Measurements from ENCODE around the gene KEL. TPM values are rescaled to one million over a fixed set of nuclear protein-coding genes. Genes with fewer than 3 reads are reported as not detected.

Gene KEL
- total RNA-seq, 4 donors from 2014 or later = 0.37 TPM; not detected in 3

GRCh38 chr7:142961595-142961972 is 579 bp downstream of the KEL start:
- TF ChIP-seq CTCF (IDR thresholded peaks at IDR 0.05) = no peak
- TF ChIP-seq POLR2A (IDR thresholded peaks at IDR 0.05) = no peak
- no peak for TF ChIP-seq POLR2AphosphoS5 (IDR thresholded peaks at IDR 0.05)
- no peak for TF ChIP-seq EP300 (IDR thresholded peaks at IDR 0.05; ENCODE audit: low read depth)
- Histone ChIP-seq H3K9me3 (no peaks in the 10 kb centered on the region), H3K4me3 (no peak overlapping the region), H3K27me3 (peaks cover 8% of the 10 kb centered on the region), H3K36me3 (no peaks in the 10 kb centered on the region), H3K27ac (no peak overlapping the region), H3K4me1 (no peaks in the 10 kb centered on the region)
- DNase-seq = no peak
- 78 to 82% methylated on average over 4 of the region's 4 CpGs for WGBS, 2 donors (ENCODE audit: low coverage in 1 of 2)
- intact Hi-C loops (cut with DNase I; ENCODE audit: low total_unique reads) (no loop called here), in situ Hi-C loops (cut with MboI; ENCODE audit: low pct_ligation_motif_present in 1 of 4, low pct_unique_long_range_greater_than_20kb in 1 of 4, low sequenced_read_pairs in 3 of 4) (no loop called here)

DNA sequence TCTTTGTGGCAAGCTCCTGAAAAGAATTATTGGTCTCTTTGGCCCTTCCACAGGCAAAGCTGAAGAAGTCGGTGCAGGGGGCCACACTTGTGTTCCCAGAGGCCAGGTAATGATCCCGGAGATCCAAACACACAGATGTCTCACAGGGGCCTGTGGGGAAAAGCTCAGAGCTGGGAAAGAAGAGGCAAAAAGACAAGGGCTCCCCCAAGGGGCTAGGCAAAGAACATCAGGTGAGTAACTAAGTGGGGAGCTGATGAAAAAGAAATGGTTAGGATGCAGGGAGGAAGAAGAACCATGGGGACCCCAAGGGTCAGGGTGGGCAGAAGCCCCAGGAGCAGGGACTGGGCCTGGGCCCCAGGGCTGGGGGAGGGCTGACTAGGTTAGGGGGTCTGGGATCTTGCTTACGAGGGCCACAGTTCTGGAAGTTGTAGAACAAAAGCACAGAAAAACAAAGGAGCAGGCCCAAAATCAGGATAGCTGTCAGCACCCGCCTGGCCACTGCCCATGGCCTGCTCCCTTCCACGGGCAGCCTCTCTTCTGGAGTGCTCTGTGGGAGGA is 1.1 kb downstream of the KEL start:
- no peaks in the 10 kb centered on the region for H3K4me1 ChIP-seq
- no peaks in the 10 kb centered on the region for H3K9me3 ChIP-seq
- H3K27ac ChIP-seq = no peak overlapping the region
- H3K36me3 ChIP-seq = no peaks in the 10 kb centered on the region
- TF ChIP-seq CTCF (IDR thresholded peaks at IDR 0.05) (no peak), EP300 (IDR thresholded peaks at IDR 0.05; ENCODE audit: low read depth) (no peak), POLR2A (IDR thresholded peaks at IDR 0.05) (no peak), POLR2AphosphoS5 (IDR thresholded peaks at IDR 0.05) (no peak)
- DNase-seq = no peak
- H3K27me3 ChIP-seq = peaks cover 8% of the 10 kb centered on the region
- intact Hi-C loops (cut with DNase I; ENCODE audit: low total_unique reads) (no loop called here), in situ Hi-C loops (cut with MboI; ENCODE audit: low pct_ligation_motif_present in 1 of 4, low pct_unique_long_range_greater_than_20kb in 1 of 4, low sequenced_read_pairs in 3 of 4) (no loop called here)
- 80 to 100% methylated on average over 2 to 5 of the region's 5 CpGs for WGBS, 2 donors (ENCODE audit: low coverage in 1 of 2)
- no peak overlapping the region for H3K4me3 ChIP-seq

DNA sequence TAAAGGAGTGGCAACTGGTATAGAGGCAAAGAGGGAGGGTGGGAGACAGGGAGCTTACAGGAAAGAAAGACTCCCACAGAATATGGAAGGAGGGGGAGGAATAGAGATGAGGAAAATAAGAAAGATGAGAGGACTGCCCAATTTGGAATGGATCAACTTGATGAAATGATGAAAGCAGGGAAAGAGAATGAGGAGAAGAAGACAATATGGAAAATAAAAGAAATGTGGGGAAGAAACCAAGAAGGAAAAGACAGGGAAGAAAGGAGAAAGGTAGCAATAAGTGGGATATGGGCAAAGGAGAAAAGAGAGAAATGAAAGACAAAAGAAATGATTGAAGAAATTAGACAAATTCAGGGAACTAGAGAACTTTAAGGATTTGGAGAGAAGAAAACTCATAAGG is 3.0 kb downstream of the KEL start:
- in situ Hi-C loops (cut with MboI; ENCODE audit: low pct_ligation_motif_present in 1 of 4, low pct_unique_long_range_greater_than_20kb in 1 of 4, low sequenced_read_pairs in 3 of 4) (no loop called here), intact Hi-C loops (cut with DNase I; ENCODE audit: low total_unique reads) (no loop called here)
- TF ChIP-seq CTCF (IDR thresholded peaks at IDR 0.05) (no peak), POLR2A (IDR thresholded peaks at IDR 0.05) (no peak), EP300 (IDR thresholded peaks at IDR 0.05; ENCODE audit: low read depth) (no peak)
- H3K4me3 ChIP-seq = no peak overlapping the region
- no peak overlapping the region for H3K27ac ChIP-seq
- H3K4me1 ChIP-seq = no peaks in the 10 kb centered on the region
- no peaks in the 10 kb centered on the region for H3K36me3 ChIP-seq
- no peaks in the 10 kb centered on the region for H3K9me3 ChIP-seq
- no peak for DNase-seq
- H3K27me3 ChIP-seq = peaks cover 6% of the 10 kb centered on the region

GRCh38 chr7:142957723-142958122 is 4.4 kb downstream of the KEL start:
- DNase-seq = no peak
- intact Hi-C loops (cut with DNase I; ENCODE audit: low total_unique reads) = no loop called here
- in situ Hi-C loops (cut with MboI; ENCODE audit: low pct_ligation_motif_present in 1 of 4, low pct_unique_long_range_greater_than_20kb in 1 of 4, low sequenced_read_pairs in 3 of 4) = no loop called here
- Histone ChIP-seq H3K4me1 (no peaks in the 10 kb centered on the region), H3K9me3 (no peaks in the 10 kb centered on the region), H3K27me3 (no peaks in the 10 kb centered on the region), H3K36me3 (no peaks in the 10 kb centered on the region), H3K4me3 (no peak overlapping the region), H3K27ac (no peak overlapping the region)
- WGBS, 2 donors (ENCODE audit: low coverage in 1 of 2) = 79 to 87% methylated on average over 4 to 8 of the region's 8 CpGs
- TF ChIP-seq POLR2A (IDR thresholded peaks at IDR 0.05) (no peak), POLR2AphosphoS5 (IDR thresholded peaks at IDR 0.05) (no peak), EP300 (IDR thresholded peaks at IDR 0.05; ENCODE audit: low read depth) (no peak), CTCF (IDR thresholded peaks at IDR 0.05) (no peak)

Measured in transverse colon (tissue), 4 donors.